Body of pancreas (tissue), 4 donors: Measurements from ENCODE around the gene TMEM141.

Experiments used
- POLR2A ChIP-seq, 3 donors: fragments of 450-650 bp; IDR thresholded peaks; one replicate each; pipeline ENCODE4 v1.6.1; 2016; ENCODE audit warnings: antibody characterized with exemption in 3 of 3, mild to moderate bottlenecking in 2 of 3
- TF ChIP-seq, protein P1 (sequence below), 7 experiments: fragments of 450-650 bp in 4 of 7; fragments of 200-600 bp in 3 of 7; sonication (generic) in 3 of 7; IDR thresholded peaks; one replicate each; pipeline ENCODE4 v1.5.1; 2016 to 2019; ENCODE audit warnings: antibody characterized with exemption in 7 of 7

DNA sequence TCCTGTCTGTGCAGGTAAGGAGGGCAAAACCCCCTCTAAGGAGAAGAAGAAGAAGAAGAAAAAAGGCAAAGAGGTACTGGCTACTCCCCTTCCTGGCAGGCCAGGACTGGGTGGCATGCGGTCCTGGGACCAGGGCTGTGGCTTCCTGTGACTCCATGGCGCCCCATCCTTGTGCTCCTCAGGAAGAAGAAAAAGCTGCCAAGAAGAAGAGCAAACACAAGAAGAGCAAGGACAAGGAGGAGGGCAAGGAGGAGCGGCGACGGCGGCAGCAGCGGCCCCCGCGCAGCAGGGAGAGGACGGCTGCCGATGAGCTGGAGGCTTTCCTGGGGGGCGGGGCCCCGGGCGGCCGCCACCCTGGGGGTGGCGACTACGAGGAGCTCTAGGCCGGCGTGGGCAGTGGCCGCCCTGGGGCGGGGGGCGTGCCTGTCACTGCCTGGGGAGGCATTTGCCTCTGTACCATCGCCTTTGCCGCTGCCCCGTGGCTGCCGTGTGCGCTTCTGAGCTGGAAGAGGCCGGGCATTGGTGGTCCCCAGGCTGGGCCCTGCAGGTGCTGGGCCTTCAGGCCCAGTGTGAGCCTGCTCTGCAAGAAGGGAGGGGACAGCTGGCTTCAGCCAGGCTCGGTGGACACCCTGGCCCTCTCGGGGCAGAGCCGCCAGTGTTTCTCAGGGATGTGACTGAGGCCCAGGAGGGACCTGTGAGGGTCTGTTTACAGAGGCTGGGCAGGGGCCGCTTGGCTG lies 49.2 kb downstream of the TMEM141 start:
- TF ChIP-seq, protein P1, sequence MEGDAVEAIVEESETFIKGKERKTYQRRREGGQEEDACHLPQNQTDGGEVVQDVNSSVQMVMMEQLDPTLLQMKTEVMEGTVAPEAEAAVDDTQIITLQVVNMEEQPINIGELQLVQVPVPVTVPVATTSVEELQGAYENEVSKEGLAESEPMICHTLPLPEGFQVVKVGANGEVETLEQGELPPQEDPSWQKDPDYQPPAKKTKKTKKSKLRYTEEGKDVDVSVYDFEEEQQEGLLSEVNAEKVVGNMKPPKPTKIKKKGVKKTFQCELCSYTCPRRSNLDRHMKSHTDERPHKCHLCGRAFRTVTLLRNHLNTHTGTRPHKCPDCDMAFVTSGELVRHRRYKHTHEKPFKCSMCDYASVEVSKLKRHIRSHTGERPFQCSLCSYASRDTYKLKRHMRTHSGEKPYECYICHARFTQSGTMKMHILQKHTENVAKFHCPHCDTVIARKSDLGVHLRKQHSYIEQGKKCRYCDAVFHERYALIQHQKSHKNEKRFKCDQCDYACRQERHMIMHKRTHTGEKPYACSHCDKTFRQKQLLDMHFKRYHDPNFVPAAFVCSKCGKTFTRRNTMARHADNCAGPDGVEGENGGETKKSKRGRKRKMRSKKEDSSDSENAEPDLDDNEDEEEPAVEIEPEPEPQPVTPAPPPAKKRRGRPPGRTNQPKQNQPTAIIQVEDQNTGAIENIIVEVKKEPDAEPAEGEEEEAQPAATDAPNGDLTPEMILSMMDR (IDR thresholded peaks at IDR 0.05) = no peak
- TF ChIP-seq POLR2A (IDR thresholded peaks at IDR 0.05) = no peak
